ENCODE data around the gene ADSS1.

Gene ADSS1

GRCh38 chr14:104775073-104775489, 51.1 kb downstream of the ADSS1 start:
- no peak overlapping the region for H3K4me3 ChIP-seq (ENCODE audit: low read depth, low read length)
- H3K36me3 ChIP-seq = peaks cover 59% of the 10 kb centered on the region
- TF ChIP-seq CTCF (IDR thresholded peaks at IDR 0.05; ENCODE audit: low read depth, low read length) = no peak
- peaks cover 8% of the 10 kb centered on the region for H3K9me3 ChIP-seq (ENCODE audit: severe bottlenecking)
- H3K27ac ChIP-seq = no peak overlapping the region
- DNase-seq = no peak
- no peaks in the 10 kb centered on the region for H3K27me3 ChIP-seq (ENCODE audit: insufficient read depth, low read depth, severe bottlenecking)

DNA sequence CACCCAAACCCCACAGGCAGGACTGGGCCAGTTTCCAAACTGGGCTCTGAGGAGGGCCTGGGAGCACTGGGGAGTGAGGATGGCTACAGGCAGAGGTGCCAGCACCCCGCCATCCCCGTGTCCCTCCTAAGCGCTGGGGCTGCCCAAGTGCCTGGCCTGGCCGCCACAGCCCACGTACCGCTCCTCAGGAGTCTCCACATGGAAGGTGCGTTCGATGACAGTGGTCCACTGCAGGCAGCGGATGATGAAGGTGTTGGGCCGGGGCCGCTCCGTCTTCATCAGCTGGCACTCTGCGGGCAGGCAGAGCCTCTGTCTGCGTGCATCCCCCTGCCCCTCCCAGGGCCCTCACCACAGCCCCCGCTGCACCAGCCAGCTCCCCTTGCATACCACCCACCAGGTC, 52.5 kb downstream of the ADSS1 start:
- no peak for DNase-seq
- Histone ChIP-seq H3K36me3 (peaks cover 46% of the 10 kb centered on the region), H3K27me3 (ENCODE audit: insufficient read depth, low read depth, severe bottlenecking) (no peaks in the 10 kb centered on the region), H3K4me3 (ENCODE audit: low read depth, low read length) (no peak overlapping the region), H3K9me3 (ENCODE audit: severe bottlenecking) (peaks cover under 1% of the 10 kb centered on the region), H3K27ac (no peak overlapping the region)
- TF ChIP-seq CTCF (IDR thresholded peaks at IDR 0.05; ENCODE audit: low read depth, low read length) = no peak

GRCh38 chr14:104776961-104777807, 53.2 kb downstream of the ADSS1 start:
- H3K9me3 ChIP-seq (ENCODE audit: severe bottlenecking) = no peaks in the 10 kb centered on the region
- no peak overlapping the region for H3K27ac ChIP-seq
- H3K36me3 ChIP-seq = peaks cover 39% of the 10 kb centered on the region
- no peaks in the 10 kb centered on the region for H3K27me3 ChIP-seq (ENCODE audit: insufficient read depth, low read depth, severe bottlenecking)
- H3K4me3 ChIP-seq (ENCODE audit: low read depth, low read length) = no peak overlapping the region
- TF ChIP-seq CTCF (IDR thresholded peaks at IDR 0.05; ENCODE audit: low read depth, low read length) = no peak
- DNase-seq = no peak

DNA sequence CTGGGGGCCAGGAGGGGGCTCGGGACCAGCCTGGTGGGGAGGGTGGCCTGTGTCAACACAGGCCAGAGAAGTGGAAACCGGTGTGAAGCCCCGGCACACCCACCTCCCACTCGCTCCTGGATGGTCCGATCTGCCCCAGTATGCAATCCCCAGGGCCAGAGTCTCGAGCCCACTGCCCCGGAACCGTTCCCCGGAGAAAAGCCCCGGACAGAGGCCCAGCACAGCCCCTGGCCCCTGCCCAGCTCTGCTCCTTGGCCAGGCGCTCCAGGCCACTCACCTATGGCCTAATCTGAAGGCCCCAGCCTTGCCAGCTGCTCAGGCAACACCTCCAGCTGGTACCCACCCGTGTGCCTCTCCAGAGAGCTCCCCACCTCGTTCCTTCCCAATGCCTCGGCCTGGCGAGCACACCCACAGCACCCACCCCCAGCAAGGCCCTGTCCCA, 53.8 kb downstream of the ADSS1 start:
- H3K36me3 ChIP-seq = peaks cover 33% of the 10 kb centered on the region
- H3K4me3 ChIP-seq (ENCODE audit: low read depth, low read length) = no peak overlapping the region
- DNase-seq = no peak
- no peak for TF ChIP-seq CTCF (IDR thresholded peaks at IDR 0.05; ENCODE audit: low read depth, low read length)
- H3K27me3 ChIP-seq (ENCODE audit: insufficient read depth, low read depth, severe bottlenecking) = no peaks in the 10 kb centered on the region
- no peak overlapping the region for H3K27ac ChIP-seq
- no peaks in the 10 kb centered on the region for H3K9me3 ChIP-seq (ENCODE audit: severe bottlenecking)

GRCh38 chr14:104778694-104779331, 54.8 kb downstream of the ADSS1 start:
- no peak for TF ChIP-seq CTCF (IDR thresholded peaks at IDR 0.05; ENCODE audit: low read depth, low read length)
- Histone ChIP-seq H3K9me3 (ENCODE audit: severe bottlenecking) (no peaks in the 10 kb centered on the region), H3K27me3 (ENCODE audit: insufficient read depth, low read depth, severe bottlenecking) (no peaks in the 10 kb centered on the region), H3K27ac (no peak overlapping the region), H3K4me3 (ENCODE audit: low read depth, low read length) (no peak overlapping the region), H3K36me3 (peaks cover 25% of the 10 kb centered on the region)
- DNase-seq = no peak

Measured in WERI-Rb-1 (cell line).